SK-N-SH (cell line): ENCODE results near the gene THBD. TPM values are rescaled to one million over a fixed set of nuclear protein-coding genes. Genes with fewer than 3 reads are reported as not detected.
A peak's percentile ranks its signal among the peaks of the same experiment; 100 is the strongest.

ENCODE experiments used
- CTCF ChIA-PET: fragments of 300-600, 350-600 bp; formaldehyde crosslinking; extraction: SDS; loops from one replicate; lab custom pipeline; 2021; lab: Yijun Ruan, JAX
- POLR2A ChIA-PET: fragments of 350-600 bp; sonication (Branson Sonifier 250); formaldehyde crosslinking; extraction: SDS; loops from one replicate; lab custom pipeline; 2020; ENCODE audit warnings: antibody characterized with exemption, inconsistent platforms; lab: Yijun Ruan, JAX
- DNase-seq: peaks from one replicate; pipeline ENCODE4 v3.0.0; 2012
- H2AFZ ChIP-seq: fragments of 200-600 bp; sonication (generic); 2 replicates; pipeline ENCODE4 v1.8.1; 2016; ENCODE audit warnings: antibody characterized with exemption, mild to moderate bottlenecking, low read depth
- H3F3A ChIP-seq: fragments of 200-600 bp; sonication (generic); replicated peaks from 2 replicates; pipeline ENCODE3; 2016; ENCODE audit warnings: antibody characterized with exemption, mild to moderate bottlenecking; ENCODE audit not compliant: insufficient read depth
- H3K27ac ChIP-seq, 2 experiments: fragments of 200-500 bp in 1 of 2; fragments of 200-600 bp in 1 of 2; sonication (Bioruptor generic) in 1 of 2; sonication (generic), shearing (Covaris generic) in 1 of 2; 2 replicates each; pipeline versions ENCODE4 v1.5.1 to v1.6.1; 2014 to 2016; ENCODE audit warnings: low read depth in 2 of 2, inconsistent platforms in 1 of 2, low read length in 1 of 2, mild to moderate bottlenecking in 1 of 2, mixed read lengths in 1 of 2
- H3K27me3 ChIP-seq: fragments of 200-600 bp; sonication (generic), shearing (Covaris generic); 2 replicates; pipeline ENCODE4 v1.6.1; 2016; ENCODE audit warnings: mixed run types; ENCODE audit not compliant: insufficient read depth
- H3K36me3 ChIP-seq, 2 experiments: fragments of 200-500 bp in 1 of 2; fragments of 200-600 bp in 1 of 2; sonication (Bioruptor generic) in 1 of 2; sonication (generic) in 1 of 2; replicated peaks in 1 of 2; 2 replicates each; pipeline versions ENCODE3 to v1.5.1; 2014 to 2016; ENCODE audit warnings: low read length in 1 of 2, mild to moderate bottlenecking in 1 of 2; ENCODE audit not compliant: insufficient read depth in 2 of 2, control insufficient read depth in 1 of 2
- H3K4me1 ChIP-seq, 2 experiments: fragments of 200-500 bp in 1 of 2; fragments of 200-600 bp in 1 of 2; sonication (Bioruptor generic) in 1 of 2; sonication (generic), shearing (Covaris generic) in 1 of 2; 2 replicates each; pipeline versions ENCODE4 v1.5.1 to v1.6.1; 2014 to 2016; ENCODE audit warnings: low read depth in 1 of 2, low read length in 1 of 2, mixed run types in 1 of 2; ENCODE audit not compliant: insufficient read depth in 2 of 2, control insufficient read depth in 1 of 2
- H3K4me2 ChIP-seq: fragments of 200-600 bp; sonication (generic), shearing (Covaris generic); 2 replicates; pipeline ENCODE4 v1.6.1; 2017; ENCODE audit warnings: mixed run types
- H3K4me3 ChIP-seq, 2 experiments: fragments of 200-500 bp in 1 of 2; fragments of 200-600 bp in 1 of 2; sonication (Bioruptor generic) in 1 of 2; sonication (generic), shearing (Covaris generic) in 1 of 2; 2 replicates each; pipeline versions ENCODE4 v1.5.1 to v1.8.1; 2014 to 2016; ENCODE audit warnings: low read depth in 2 of 2, inconsistent platforms in 1 of 2, low read length in 1 of 2, mild to moderate bottlenecking in 1 of 2, mixed read lengths in 1 of 2, moderate library complexity in 1 of 2
- H3K79me2 ChIP-seq: fragments of 200-600 bp; sonication (generic); 2 replicates; pipeline ENCODE4 v1.8.1; 2017; ENCODE audit warnings: mild to moderate bottlenecking; ENCODE audit not compliant: insufficient read depth
- H3K9ac ChIP-seq: fragments of 200-600 bp; sonication (generic); 2 replicates; pipeline ENCODE4 v1.6.1; 2017; ENCODE audit warnings: mixed run types
- H3K9me2 ChIP-seq: fragments of 200-600 bp; sonication (generic); 2 replicates; pipeline ENCODE4 v1.6.1; 2017; ENCODE audit warnings: mixed run types
- H3K9me3 ChIP-seq: fragments of 200-600 bp; sonication (generic); 2 replicates; pipeline ENCODE4 v1.6.1; 2017; ENCODE audit warnings: mixed run types, mild to moderate bottlenecking, moderate library complexity
- H4K20me1 ChIP-seq: fragments of 200-600 bp; sonication (generic); 2 replicates; pipeline ENCODE4 v1.6.1; 2017; ENCODE audit warnings: mild to moderate bottlenecking, mixed run types; ENCODE audit not compliant: insufficient read depth
- CTCF ChIP-seq: fragments of 200-600 bp; sonication (generic); IDR thresholded peaks from 2 replicates; pipeline ENCODE4 v1.6.1; 2017; ENCODE audit warnings: antibody characterized with exemption, mild to moderate bottlenecking, moderate library complexity
- ELF1 ChIP-seq: IDR thresholded peaks from 2 replicates; pipeline ENCODE4 v1.4.0; 2012
- FOXJ3 ChIP-seq: sonication (generic); formaldehyde crosslinking; IDR thresholded peaks from 2 replicates; pipeline ENCODE4 v1.5.1; 2020; ENCODE audit warnings: mild to moderate bottlenecking, missing genetic modification reagents
- GATA2 ChIP-seq: sonication (generic); formaldehyde crosslinking; IDR thresholded peaks from 2 replicates; pipeline ENCODE4 v1.5.0; 2020; ENCODE audit warnings: mild to moderate bottlenecking, missing genetic modification reagents
- JUND ChIP-seq: IDR thresholded peaks from 2 replicates; pipeline ENCODE4 v1.4.0; 2012
- MXI1 ChIP-seq: IDR thresholded peaks from 2 replicates; pipeline ENCODE4 v1.6.1; 2012; ENCODE audit warnings: mild to moderate bottlenecking, low read depth, low read length, improper control_type of control experiment
- NFIC ChIP-seq: IDR thresholded peaks from 2 replicates; pipeline ENCODE4 v1.4.0; 2012; ENCODE audit warnings: borderline replicate concordance
- RCOR1 ChIP-seq: fragments of 150-350 bp; IDR thresholded peaks from 2 replicates; pipeline ENCODE4 v1.6.1; 2017; ENCODE audit warnings: antibody characterized with exemption, low read length
- REST ChIP-seq: IDR thresholded peaks from 2 replicates; pipeline ENCODE4 v1.6.1; 2012; ENCODE audit warnings: mild to moderate bottlenecking, low read depth, low read length, moderate library complexity
- RXRA ChIP-seq: IDR thresholded peaks from 2 replicates; pipeline ENCODE4 v1.4.0; 2012; ENCODE audit warnings: low read depth, mild to moderate bottlenecking, borderline replicate concordance
- TEAD4 ChIP-seq: IDR thresholded peaks from 2 replicates; pipeline ENCODE4 v1.4.0; 2012; ENCODE audit warnings: mild to moderate bottlenecking, borderline replicate concordance; ENCODE audit not compliant: insufficient read depth
- USF2 ChIP-seq: fragments of 150-350 bp; IDR thresholded peaks from 2 replicates; pipeline ENCODE4 v1.6.1; 2017; ENCODE audit warnings: antibody characterized with exemption, low read length, low read depth, borderline replicate concordance
- ZBTB33 ChIP-seq: IDR thresholded peaks from 2 replicates; pipeline ENCODE4 v1.4.0; 2012; ENCODE audit warnings: low read depth, borderline replicate concordance
- WGBS: methylation state at CpG from one replicate; pipeline ENCODE4 v1.1.6; 2017; ENCODE audit warnings: low lambda C conversion rate; 5-methylcytosine and 5-hydroxymethylcytosine counted together
- polyA plus RNA-seq, 3 experiments: library from polyadenylated mRNA; depleted of rRNA; stranded (reverse); fragments of >200 nt; gene quantifications; 2 replicates each; pipeline ENCODE4 v1.2.3, GENCODE V29; 2012

Gene THBD
- polyA plus RNA-seq, 1 of the 3 experiments (the other 2 are of a cell fraction), result 0.33 TPM

GRCh38 chr20:23079016-23079351 lies 29.5 kb upstream of the THBD start:
- POLR2A ChIA-PET, result no interaction called here
- H3K79me2 ChIP-seq, result no peaks in the 10 kb centered on the region
- no peak overlapping the region for H2AFZ ChIP-seq
- CTCF ChIA-PET, result no interaction called here
- H4K20me1 ChIP-seq, result no peaks in the 10 kb centered on the region
- H3K9me2 ChIP-seq, result no peaks in the 10 kb centered on the region
- no peak for DNase-seq
- 7% methylated on average over 5 of the region's 6 CpGs for WGBS
- no peak overlapping the region for H3K9ac ChIP-seq
- no peak overlapping the region for H3K27ac ChIP-seq
- no peaks in the 10 kb centered on the region for H3K36me3 ChIP-seq
- peaks cover 48% of the 10 kb centered on the region for H3K27me3 ChIP-seq
- TF ChIP-seq JUND (no peak), RCOR1 (no peak), ZBTB33 (no peak), CTCF (peak; percentile 41; the same call in 1 of the 2 replicates)
- no peak overlapping the region for H3K4me2 ChIP-seq
- H3F3A ChIP-seq, result no peaks in the 10 kb centered on the region
- H3K4me1 ChIP-seq, result no peaks in the 10 kb centered on the region
- no peak overlapping the region; a peak in 1 of 4 replicates for H3K4me3 ChIP-seq
- H3K9me3 ChIP-seq, result no peaks in the 10 kb centered on the region

- no peak overlapping the region for H2AFZ ChIP-seq
- H3K4me3 ChIP-seq, result no peak overlapping the region
- no peaks in the 10 kb centered on the region for H4K20me1 ChIP-seq
- no peaks in the 10 kb centered on the region for H3K9me3 ChIP-seq
- no peaks in the 10 kb centered on the region for H3K4me1 ChIP-seq
- no peaks in the 10 kb centered on the region for H3K79me2 ChIP-seq
- H3K27ac ChIP-seq, result no peak overlapping the region
- no peaks in the 10 kb centered on the region for H3F3A ChIP-seq
- no peaks in the 10 kb centered on the region for H3K36me3 ChIP-seq
- POLR2A ChIA-PET, result no interaction called here
- no peaks in the 10 kb centered on the region for H3K9me2 ChIP-seq
- no peak for TF ChIP-seq TEAD4
- TF ChIP-seq, all 33 proteins: peak for 0
- no peak overlapping the region for H3K4me2 ChIP-seq
- 11% methylated on average over 5 of the region's 5 CpGs for WGBS
- CTCF ChIA-PET, result no interaction called here
- peaks cover 48% of the 10 kb centered on the region for H3K27me3 ChIP-seq
- no peak overlapping the region for H3K9ac ChIP-seq
- DNase-seq, result no peak
Observed at GRCh38 chr20:23078351-23079015, 29.0 kb upstream of the THBD start.

- Histone ChIP-seq H3K4me3 (no peak overlapping the region), H2AFZ (no peak overlapping the region), H3K27me3 (peaks cover 53% of the 10 kb centered on the region), H4K20me1 (no peaks in the 10 kb centered on the region), H3K4me1 (no peaks in the 10 kb centered on the region), H3K4me2 (no peak overlapping the region), H3K9ac (no peak overlapping the region), H3F3A (no peaks in the 10 kb centered on the region), H3K36me3 (no peaks in the 10 kb centered on the region), H3K79me2 (no peaks in the 10 kb centered on the region), H3K9me3 (no peaks in the 10 kb centered on the region), H3K27ac (no peak overlapping the region), H3K9me2 (no peaks in the 10 kb centered on the region)
- DNase-seq, result no peak
- 33% methylated on average over 4 of the region's 4 CpGs for WGBS
- POLR2A ChIA-PET, result no interaction called here
- CTCF ChIA-PET, result no interaction called here
- TF ChIP-seq RCOR1 (no peak), USF2 (no peak), MXI1 (no peak), NFIC (no peak), REST (no peak), ELF1 (no peak), RXRA (no peak), FOXJ3 (no peak), TEAD4 (no peak), JUND (no peak), GATA2 (no peak)
Observed at GRCh38 chr20:23077277-23077676, 27.8 kb upstream of the THBD start.
